HG03045 (cell line): Measurements from ENCODE around the gene FBXO17.
"Not testable (repeated sequence)": the region's sequence is repeated elsewhere in the genome, so short reads cannot be mapped to it uniquely, and the experiment has no call there.

ENCODE experiments used
- ATAC-seq: cut with Tn5 transposase; IDR thresholded peaks from one replicate; pipeline ENCODE4 v1.9.1; 2021; ENCODE audit warnings: mild to moderate bottlenecking, moderate library complexity; ENCODE audit not compliant: unreplicated experiment

The FBXO17 gene

GRCh38 chr19:38980583-38981374 is 5.2 kb upstream of the FBXO17 start:
- ATAC-seq = no peak

- no peak for ATAC-seq
Measured at GRCh38 chr19:38979812-38980211, 4.3 kb upstream of the FBXO17 start.

- ATAC-seq = no peak
Measured at GRCh38 chr19:38978326-38978689, 2.8 kb upstream of the FBXO17 start.

GRCh38 chr19:38977445-38978325 is 2.1 kb upstream of the FBXO17 start:
- ATAC-seq = no peak

- ATAC-seq = no peak
Measured at GRCh38 chr19:38975861-38976271, 324 bp upstream of the FBXO17 start.

GRCh38 chr19:38974624-38975213 is 823 bp downstream of the FBXO17 start:
- ATAC-seq = no peak

GRCh38 chr19:38971672-38972071 is 3.9 kb downstream of the FBXO17 start:
- no peak for ATAC-seq

GRCh38 chr19:38970664-38971532 is 4.6 kb downstream of the FBXO17 start:
- ATAC-seq = no peak

GRCh38 chr19:38966149-38966548 is 9.4 kb downstream of the FBXO17 start:
- ATAC-seq = not testable (repeated sequence)

GRCh38 chr19:38964738-38965137 is 10.8 kb downstream of the FBXO17 start:
- ATAC-seq = no peak

GRCh38 chr19:38959618-38960017 is 15.9 kb downstream of the FBXO17 start:
- no peak for ATAC-seq

- no peak for ATAC-seq
Measured at GRCh38 chr19:38958301-38958700, 17.2 kb downstream of the FBXO17 start.

- no peak for ATAC-seq
Measured at GRCh38 chr19:38956264-38956663, 19.3 kb downstream of the FBXO17 start.

GRCh38 chr19:38953677-38954076 is 21.9 kb downstream of the FBXO17 start:
- no peak for ATAC-seq

GRCh38 chr19:38952395-38953165 is 23.0 kb downstream of the FBXO17 start:
- ATAC-seq = no peak

GRCh38 chr19:38951187-38951586 is 24.4 kb downstream of the FBXO17 start:
- ATAC-seq = no peak

- ATAC-seq = no peak
Measured at GRCh38 chr19:38949580-38950367, 25.8 kb downstream of the FBXO17 start.

- no peak for ATAC-seq
Measured at GRCh38 chr19:38946229-38947010, 29.1 kb downstream of the FBXO17 start.
